GM18870 (cell line): ENCODE results near the gene NFIA.
"Not testable (repeated sequence)": the region's sequence is repeated elsewhere in the genome, so short reads cannot be mapped to it uniquely, and the experiment has no call there.

Experiments
- ATAC-seq: cut with Tn5 transposase; IDR thresholded peaks from one replicate; pipeline ENCODE4 v1.9.1; 2021; ENCODE audit warnings: moderate library complexity; ENCODE audit not compliant: unreplicated experiment

The NFIA gene

DNA sequence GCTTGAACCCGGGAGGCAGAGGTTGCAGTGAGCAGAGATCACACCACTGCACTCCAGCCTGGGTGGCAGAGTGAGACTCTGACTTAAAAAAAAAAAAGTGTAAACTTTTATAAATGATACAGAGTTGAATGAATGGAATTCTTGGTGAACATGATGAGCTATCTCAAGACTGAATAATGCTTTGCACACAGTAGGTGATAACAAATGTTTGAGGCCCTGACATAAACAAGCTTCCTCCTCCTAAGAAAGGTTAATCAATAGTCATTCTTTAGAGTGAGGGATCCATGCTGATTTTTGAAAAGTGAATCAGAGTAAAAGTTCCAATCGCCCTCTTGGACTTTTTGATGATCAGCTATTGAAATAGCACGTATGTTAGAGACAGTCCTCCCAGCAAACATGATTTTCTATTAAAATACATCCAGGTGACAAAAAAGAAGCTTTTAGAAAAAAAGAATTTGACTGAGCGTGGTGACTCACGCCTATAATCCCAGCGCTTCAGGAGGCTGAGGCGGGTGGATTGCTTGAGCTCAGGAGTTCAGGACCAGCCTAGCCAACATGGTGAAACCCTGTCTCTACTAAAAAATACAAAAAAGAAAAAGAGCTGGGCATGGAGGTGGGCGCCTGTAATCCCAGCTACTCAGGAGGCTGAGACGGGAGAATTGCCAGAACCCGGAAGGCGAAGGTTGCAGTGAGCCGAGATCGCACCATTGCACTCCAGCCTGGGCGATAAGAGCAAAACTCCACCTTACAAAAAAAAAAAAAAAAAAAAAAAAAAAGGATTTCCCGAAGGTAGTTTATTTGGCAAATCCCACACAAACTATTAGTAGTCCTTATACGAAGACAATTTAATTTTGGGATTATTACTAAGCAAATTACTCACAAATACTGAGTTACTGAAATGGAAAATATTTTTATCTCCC, 181.8 kb downstream of the NFIA start:
- no peak for ATAC-seq

- ATAC-seq: no peak
Observed at GRCh38 chr1:61264825-61265242, 182.5 kb downstream of the NFIA start.

- ATAC-seq: no peak
Observed at GRCh38 chr1:61265665-61266064, 183.3 kb downstream of the NFIA start.

DNA sequence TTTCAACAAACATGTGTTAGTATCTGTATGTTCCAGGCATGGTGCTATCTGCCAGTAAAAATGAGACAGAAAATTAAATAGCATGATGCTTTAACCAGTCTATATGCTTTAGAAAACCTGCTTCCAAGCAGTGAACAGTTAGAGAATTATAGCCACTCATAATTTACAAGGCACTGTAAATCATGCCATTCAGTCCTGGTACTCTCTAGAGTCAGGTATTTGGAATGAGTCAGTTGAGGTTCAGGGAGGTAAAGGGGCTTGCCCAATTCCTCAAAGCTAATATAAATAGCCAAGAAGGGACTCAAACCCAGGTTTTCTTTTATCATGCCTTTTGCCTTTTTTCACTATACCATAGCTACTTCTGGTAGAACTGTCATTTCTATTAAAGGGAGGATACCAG, 184.4 kb downstream of the NFIA start:
- ATAC-seq: no peak

DNA sequence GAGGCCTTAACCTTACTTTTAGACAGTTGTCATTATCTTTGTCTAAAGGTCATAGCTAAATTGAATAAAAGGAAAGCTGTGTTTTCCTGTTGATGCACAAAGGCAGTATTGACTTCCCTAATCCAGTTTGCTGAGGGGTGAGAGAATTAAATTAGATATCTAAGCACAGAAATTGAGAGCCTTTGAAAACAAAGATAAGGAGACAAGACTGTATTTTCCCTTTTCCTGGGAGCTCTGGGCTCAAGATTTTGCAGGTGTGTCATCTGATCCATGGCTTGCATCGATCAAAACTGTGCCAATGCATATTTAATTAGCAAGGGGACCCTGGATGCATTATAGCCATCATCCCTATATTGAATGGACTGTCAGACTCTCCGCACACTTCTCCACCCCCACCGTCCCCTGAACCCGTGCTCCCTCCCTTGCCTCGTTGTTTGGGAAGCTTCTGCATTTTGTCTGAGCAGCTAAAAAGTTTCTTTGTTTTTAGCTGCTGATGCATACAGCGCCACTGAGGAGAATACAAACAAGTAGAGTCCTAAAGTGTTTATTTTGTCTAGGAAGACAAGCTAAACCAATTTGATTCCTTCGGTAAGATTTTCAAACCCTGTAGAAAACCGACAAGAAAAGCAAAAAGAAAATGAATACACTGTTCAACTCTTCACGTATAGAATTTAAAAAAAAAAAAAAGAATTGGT, 186.3 kb downstream of the NFIA start:
- ATAC-seq: no peak

DNA sequence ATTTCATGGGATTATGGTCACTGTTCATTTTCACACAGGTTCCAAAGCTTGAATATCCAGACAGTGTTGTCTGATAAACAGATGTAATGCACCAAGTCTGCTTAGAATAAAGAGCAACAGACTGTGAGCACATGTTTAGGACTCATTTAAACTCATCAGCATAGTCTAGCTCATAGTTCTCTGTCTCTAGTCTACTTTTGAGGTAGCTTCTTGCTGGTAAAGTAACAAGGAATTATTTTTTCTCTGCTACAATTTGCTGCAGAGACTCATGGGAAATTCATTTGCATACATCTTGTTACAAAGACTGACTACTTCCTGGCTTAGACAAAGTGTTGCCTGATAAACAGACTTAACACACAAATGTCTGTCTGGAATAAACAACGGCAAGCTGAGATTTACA, 187.2 kb downstream of the NFIA start:
- no peak for ATAC-seq

- ATAC-seq: no peak
Observed at GRCh38 chr1:61270107-61270506, 187.7 kb downstream of the NFIA start.

DNA sequence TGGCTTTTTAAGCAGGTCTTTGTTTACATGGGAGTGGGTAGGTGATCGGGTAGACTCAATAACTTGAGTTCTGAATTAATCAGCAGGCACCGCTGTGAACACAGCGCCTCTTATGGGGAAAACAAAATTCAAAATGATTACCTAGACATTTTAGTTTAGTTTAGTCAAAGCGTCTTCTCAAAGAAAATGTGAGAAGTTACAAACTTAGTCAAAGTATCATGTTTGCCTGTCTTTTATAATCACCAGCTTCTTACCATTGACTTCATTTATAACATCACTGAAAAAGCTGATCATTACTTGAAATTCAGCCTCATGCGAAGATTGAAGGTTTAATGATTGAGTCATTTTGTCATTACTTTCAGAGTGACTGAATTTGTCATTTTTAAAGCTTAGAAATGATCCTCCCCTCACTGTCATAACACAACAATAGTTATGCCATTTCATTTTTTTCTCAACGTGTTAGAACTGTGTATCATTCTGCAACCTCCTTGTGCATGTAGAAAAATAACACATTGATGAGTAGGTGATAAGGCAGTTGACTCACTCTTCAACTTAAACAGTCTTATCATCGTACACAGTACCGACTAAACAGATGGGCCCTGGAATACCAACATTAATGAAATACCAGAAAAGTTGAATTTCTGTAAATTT, 188.5 kb downstream of the NFIA start:
- no peak for ATAC-seq

GRCh38 chr1:61271412-61271789, 189.0 kb downstream of the NFIA start:
- no peak for ATAC-seq

- no peak for ATAC-seq
Observed at GRCh38 chr1:61273167-61273705, 190.9 kb downstream of the NFIA start.

DNA sequence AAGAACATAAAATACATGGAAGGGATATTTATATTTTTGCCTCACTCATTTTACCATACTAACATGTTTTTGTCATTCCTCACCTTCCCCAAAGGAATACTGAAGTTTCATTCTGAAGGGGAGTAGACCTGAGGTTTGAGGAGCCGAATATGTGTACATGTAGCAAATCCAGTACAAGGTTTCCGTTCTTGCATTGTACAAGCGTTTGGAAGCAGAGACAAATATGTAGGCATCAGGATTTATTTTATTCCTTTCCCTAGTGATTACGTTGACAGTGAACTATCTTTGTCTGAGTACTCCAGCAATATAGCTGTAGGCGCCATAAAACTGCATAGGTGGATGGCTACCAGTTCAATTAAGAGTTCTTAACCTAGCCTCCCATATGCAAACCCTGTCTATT, 191.5 kb downstream of the NFIA start:
- ATAC-seq: no peak

DNA sequence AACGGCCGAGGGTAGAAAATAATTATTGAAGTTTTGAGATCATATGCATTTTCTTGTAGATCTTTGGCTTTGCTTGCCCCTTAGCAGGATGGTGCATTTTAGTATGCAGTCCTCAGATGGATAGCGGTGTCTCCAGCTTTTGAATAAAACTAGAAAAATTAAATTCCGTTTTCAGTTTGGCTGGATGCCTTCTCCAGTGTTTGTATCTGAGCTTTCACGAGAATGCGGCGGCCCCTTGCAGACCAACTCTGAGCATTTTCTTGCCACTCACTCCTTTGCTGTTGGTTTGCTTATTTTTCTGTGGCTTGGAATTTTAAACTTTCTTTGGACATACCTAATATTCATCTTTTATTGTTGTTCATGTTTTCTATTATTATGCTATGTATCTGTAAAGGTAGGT, 192.6 kb downstream of the NFIA start:
- no peak for ATAC-seq

GRCh38 chr1:61276246-61276645, 193.9 kb downstream of the NFIA start:
- ATAC-seq: no peak

DNA sequence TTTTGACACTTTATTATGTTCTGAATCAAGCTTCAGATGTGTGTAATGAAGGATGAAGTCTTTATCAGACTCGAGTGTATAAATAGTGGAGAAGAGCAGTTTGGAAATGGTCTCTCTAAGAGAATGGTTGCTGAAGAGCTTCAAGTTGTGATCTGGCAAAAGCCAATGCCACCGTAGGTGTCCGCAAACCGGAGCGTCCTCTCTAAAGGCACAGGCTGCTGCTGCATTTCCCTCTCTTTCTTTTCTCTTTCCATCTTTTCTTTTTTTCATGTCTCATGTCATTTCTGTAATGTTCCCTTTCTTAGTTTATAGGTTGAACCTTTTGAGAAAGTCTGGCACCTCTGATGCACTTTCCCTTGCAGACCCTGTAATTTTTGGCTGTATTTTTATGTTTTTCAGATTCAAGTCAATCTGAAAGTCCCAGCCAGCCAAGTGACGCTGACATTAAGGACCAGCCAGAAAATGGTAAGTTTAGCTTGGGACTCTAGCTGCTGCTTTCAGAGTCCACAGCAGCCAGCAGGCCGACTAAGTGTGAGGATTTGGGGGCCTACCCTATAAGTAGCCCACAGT, 194.8 kb downstream of the NFIA start:
- ATAC-seq: no peak

DNA sequence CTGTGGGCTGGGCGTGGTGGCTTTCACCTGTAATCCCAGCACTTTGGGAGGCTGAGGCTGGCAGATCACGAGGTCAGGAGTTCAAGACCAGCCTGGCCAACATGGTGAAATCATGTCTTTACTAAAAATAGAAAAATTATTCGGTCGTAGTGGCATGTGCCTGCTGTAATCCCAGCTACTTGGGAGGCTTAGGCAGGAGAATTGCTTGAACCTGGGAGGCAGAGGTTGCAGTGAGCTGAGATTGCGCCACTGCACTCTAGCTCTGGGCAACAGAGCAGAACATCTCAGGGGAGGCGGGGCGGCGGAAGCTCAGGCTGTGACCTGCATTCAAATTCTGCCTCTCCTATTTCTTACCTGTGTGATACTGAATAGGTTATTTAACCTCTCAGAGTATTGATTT, 196.1 kb downstream of the NFIA start:
- ATAC-seq: not testable (repeated sequence)

- no peak for ATAC-seq
Observed at GRCh38 chr1:61278966-61279365, 196.6 kb downstream of the NFIA start.

DNA sequence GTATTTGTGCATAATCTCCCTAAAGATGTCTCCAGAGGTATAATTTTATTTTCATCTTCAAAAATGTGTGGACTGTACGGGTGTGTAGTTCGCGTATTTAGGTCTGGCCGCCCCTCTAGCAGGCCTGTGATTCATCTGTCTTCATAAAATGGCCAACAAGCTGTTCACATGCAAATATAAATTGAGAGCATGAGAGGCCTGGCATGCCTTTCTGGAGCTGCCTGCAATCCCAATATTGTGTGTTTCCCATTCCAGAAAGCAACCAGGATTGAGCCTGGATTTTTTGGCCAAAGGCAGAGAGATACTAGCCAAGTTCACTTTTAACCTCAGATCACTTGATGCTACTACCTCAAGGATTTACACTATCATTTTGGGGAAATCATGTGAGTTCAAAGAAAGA, 197.2 kb downstream of the NFIA start:
- no peak for ATAC-seq

DNA sequence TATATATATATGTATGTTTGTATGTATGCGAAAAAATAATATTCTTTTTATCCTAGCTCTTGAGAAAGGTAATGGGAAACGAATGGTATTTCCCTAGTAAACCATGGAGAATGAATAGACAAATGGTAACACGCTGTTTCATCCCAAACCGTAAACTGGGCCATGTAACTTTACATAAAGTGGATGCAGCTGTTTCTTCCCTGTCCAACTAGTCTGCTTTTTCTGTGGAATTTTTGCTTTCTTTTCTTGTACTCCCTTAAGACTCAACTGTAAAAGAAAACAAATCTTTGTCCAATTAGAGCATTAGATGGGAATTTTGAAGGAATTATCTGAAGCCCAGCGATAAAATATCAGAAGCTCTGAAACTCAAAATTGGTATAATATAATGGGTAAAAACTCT, 198.1 kb downstream of the NFIA start:
- no peak for ATAC-seq

DNA sequence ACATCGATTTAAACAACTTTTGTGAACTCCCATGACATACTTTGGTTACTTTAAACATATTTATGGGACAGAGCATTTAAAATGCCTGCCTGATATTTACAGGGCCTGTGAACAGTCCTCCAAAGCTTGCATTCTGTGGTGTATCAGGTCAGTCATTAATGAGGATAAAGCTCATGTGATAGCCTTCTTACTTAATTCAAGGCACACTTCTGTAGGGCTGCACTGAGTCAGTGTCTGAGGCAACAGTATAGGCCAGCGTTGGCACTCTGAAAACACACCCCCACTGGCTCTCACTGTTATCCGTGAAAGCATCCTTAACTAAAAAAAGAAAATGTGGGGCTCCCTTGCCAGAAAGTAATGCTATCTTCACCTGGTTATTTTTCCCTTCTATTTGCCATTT, 200.0 kb downstream of the NFIA start:
- no peak for ATAC-seq

DNA sequence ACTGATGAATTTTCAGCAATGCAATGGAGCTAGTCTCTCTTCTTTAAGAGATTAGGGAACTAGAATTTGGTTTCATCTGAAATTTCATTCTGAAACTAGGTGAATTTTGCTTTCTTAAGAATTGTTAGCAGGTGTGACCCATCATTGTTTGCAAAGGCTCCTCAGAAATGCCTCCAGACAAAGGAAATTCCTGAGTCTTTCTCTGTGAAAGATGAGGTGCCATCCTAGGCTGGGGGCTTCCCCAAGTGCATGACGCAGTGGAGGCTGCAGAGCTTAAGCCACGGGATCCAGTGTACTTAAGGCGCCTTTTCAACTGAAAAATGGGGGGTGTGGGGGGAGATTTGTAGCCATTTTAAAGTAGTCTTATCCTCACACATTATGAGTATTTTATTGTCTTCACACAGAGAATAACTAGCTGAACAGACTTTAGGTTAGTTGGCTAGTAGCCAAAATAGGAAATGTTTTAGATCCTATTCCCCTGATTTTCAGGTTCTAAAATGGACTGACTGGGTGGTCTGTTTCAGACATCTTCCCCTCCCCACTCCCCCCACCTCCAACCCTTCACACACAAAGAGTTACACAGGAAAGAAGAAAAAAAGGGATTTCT, 202.0 kb downstream of the NFIA start:
- no peak for ATAC-seq

DNA sequence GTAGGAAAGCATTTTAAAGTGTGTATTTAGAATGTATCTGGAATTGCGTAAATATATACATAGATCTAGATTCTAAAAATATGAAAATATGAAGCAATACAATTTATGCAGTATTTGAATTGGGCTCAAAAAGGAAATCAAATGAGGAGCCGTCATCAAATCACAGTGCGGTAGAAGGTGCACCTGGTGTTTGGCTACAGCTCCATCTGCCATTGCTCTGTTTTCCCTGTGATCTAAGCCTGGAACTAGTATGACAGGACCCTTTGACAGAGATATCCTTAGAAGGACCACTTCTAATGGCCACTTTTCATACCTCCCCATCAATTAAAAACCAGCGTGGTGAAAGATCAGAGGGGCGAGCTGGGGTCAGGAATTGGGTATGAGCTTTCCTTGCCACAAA, 202.6 kb downstream of the NFIA start:
- ATAC-seq: no peak
